ENCODE results near the gene MYO1F.

- TF ChIP-seq CTCF (IDR thresholded peaks at IDR 0.05) (no peak), POLR2A (IDR thresholded peaks at IDR 0.05) (no peak)
These were observed 22.8 kb upstream of the MYO1F start for GRCh38 chr19:8600064-8600463.
